A673 (cell line): ENCODE results near the gene DPH2. TPM values are rescaled to one million over a fixed set of nuclear protein-coding genes. Genes with fewer than 3 reads are reported as not detected.
A peak's percentile ranks its signal among the peaks of the same experiment; 100 is the strongest.

Experiments used
- BruUV-seq: library from RNA; stranded (reverse); fragments of 400-500 nt; replicated peaks from 2 replicates; lab custom pipeline; 2021; lab: Mats Ljungman, UMichigan
- CTCF ChIA-PET: fragments of 300-600 bp; sonication (Branson Sonifier 250); formaldehyde crosslinking; loops from one replicate; lab custom pipeline; 2022; ENCODE audit warnings: antibody characterized with exemption; lab: Charles Lee
- POLR2A ChIA-PET: fragments of 300-600 bp; sonication (Branson Sonifier 250); formaldehyde crosslinking; loops from one replicate; lab custom pipeline; 2022; ENCODE audit warnings: antibody characterized with exemption; ENCODE audit not compliant: low non-redundant PET; lab: Charles Lee
- DNase-seq: peaks from one replicate; pipeline ENCODE4 v3.0.0-alpha.2; 2015; ENCODE audit warnings: low spot score
- H3K27ac ChIP-seq: fragments of 200-600 bp; sonication (generic); 2 replicates; pipeline ENCODE4 v1.5.1; 2016; ENCODE audit warnings: mixed run types, low read depth, mild to moderate bottlenecking, mixed read lengths, antibody characterized with exemption, low read length; ENCODE audit not compliant: poor library complexity, severe bottlenecking
- H3K27me3 ChIP-seq: fragments of 200-600 bp; sonication (generic); replicated peaks from 2 replicates; pipeline ENCODE4 v1.6.1; 2017; ENCODE audit warnings: mixed run types, low read depth, mild to moderate bottlenecking, mixed read lengths, antibody characterized with exemption, low read length; ENCODE audit not compliant: insufficient read depth, poor library complexity
- H3K36me3 ChIP-seq: fragments of 200-600 bp; sonication (generic); 2 replicates; pipeline ENCODE4 v1.6.1; 2016; ENCODE audit warnings: mixed run types, mild to moderate bottlenecking, mixed read lengths, antibody characterized with exemption, low read length; ENCODE audit not compliant: insufficient read depth, poor library complexity, severe bottlenecking
- H3K4me1 ChIP-seq: fragments of 200-600 bp; sonication (generic); 2 replicates; pipeline ENCODE4 v1.6.1; 2017; ENCODE audit warnings: mixed run types, mild to moderate bottlenecking, mixed read lengths, antibody characterized with exemption, low read length; ENCODE audit not compliant: insufficient read depth, poor library complexity, severe bottlenecking
- H3K4me3 ChIP-seq: fragments of 200-600 bp; sonication (generic); 2 replicates; pipeline ENCODE4 v1.5.1; 2016; ENCODE audit warnings: low read depth, mixed run types, mild to moderate bottlenecking, mixed read lengths, low read length; ENCODE audit not compliant: poor library complexity, severe bottlenecking
- H3K9me3 ChIP-seq: fragments of 200-600 bp; sonication (generic); 2 replicates; pipeline ENCODE4 v1.6.1; 2016; ENCODE audit warnings: mixed run types, low read depth, mild to moderate bottlenecking, mixed read lengths, antibody characterized with exemption, low read length; ENCODE audit not compliant: poor library complexity, severe bottlenecking
- EZH2 ChIP-seq: fragments of 200-600 bp; sonication (generic); IDR thresholded peaks from 2 replicates; pipeline ENCODE4 v1.6.1; 2017; ENCODE audit warnings: borderline replicate concordance, low read depth, mild to moderate bottlenecking, mixed read lengths, antibody characterized with exemption, low read length; ENCODE audit not compliant: poor library complexity, severe bottlenecking
- intact Hi-C: fragments of 100-400 bp; cut with micrococcal nuclease; formaldehyde crosslinking; loops from one replicate; pipeline ENCODE4 v1.10.0; 2022; ENCODE audit not compliant: unreplicated experiment
- total RNA-seq: library from RNA; stranded (reverse); gene quantifications from 2 replicates; pipeline ENCODE4 v1.2.3, GENCODE V29; 2021
- TF ChIP-seq, protein P1 (sequence below): fragments of 300-800, 200-600 bp; sonication (generic); conservative IDR thresholded peaks from 2 replicates; pipeline ENCODE4 v1.5.1; 2017; ENCODE audit warnings: low read depth, mild to moderate bottlenecking, antibody characterized with exemption, low read length, moderate library complexity, mixed read lengths

The DPH2 gene
- total RNA-seq, 1 experiment from 2014 or later: 52.8 TPM

DNA sequence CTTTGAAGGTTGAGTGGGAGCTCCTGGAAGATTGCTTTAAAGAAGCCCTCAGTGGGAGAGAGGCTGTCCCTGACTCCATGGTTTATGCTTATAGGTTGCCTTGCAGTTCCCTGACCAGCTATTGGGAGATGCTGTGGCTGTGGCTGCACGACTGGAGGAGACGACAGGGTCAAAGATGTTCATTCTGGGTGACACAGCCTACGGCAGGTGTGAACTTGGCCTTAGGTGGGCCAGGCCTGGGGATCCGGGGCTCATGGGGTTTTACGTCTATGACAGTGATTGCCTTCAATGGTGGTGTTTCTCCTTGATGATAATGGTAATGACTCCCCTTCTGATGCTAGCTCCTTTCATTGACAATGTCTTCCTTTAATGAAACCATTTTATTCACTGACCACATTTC lies 692 bp downstream of the DPH2 start:
- ChIA-PET CTCF (no interaction called here), POLR2A (no interaction called here)
- no peak for TF ChIP-seq EZH2
- TF ChIP-seq, protein P1, sequence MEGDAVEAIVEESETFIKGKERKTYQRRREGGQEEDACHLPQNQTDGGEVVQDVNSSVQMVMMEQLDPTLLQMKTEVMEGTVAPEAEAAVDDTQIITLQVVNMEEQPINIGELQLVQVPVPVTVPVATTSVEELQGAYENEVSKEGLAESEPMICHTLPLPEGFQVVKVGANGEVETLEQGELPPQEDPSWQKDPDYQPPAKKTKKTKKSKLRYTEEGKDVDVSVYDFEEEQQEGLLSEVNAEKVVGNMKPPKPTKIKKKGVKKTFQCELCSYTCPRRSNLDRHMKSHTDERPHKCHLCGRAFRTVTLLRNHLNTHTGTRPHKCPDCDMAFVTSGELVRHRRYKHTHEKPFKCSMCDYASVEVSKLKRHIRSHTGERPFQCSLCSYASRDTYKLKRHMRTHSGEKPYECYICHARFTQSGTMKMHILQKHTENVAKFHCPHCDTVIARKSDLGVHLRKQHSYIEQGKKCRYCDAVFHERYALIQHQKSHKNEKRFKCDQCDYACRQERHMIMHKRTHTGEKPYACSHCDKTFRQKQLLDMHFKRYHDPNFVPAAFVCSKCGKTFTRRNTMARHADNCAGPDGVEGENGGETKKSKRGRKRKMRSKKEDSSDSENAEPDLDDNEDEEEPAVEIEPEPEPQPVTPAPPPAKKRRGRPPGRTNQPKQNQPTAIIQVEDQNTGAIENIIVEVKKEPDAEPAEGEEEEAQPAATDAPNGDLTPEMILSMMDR: no peak
- DNase-seq: no peak
- H3K4me1 ChIP-seq: peaks cover 1% of the 10 kb centered on the region
- peak overlapping the region; percentile 53 for H3K27ac ChIP-seq
- no peaks in the 10 kb centered on the region for H3K9me3 ChIP-seq
- H3K27me3 ChIP-seq: no peaks in the 10 kb centered on the region
- peak overlapping the region; percentile 93 for H3K4me3 ChIP-seq
- no TSS peak for BruUV-seq
- H3K36me3 ChIP-seq: no peaks in the 10 kb centered on the region
- intact Hi-C loops: no loop called here

DNA sequence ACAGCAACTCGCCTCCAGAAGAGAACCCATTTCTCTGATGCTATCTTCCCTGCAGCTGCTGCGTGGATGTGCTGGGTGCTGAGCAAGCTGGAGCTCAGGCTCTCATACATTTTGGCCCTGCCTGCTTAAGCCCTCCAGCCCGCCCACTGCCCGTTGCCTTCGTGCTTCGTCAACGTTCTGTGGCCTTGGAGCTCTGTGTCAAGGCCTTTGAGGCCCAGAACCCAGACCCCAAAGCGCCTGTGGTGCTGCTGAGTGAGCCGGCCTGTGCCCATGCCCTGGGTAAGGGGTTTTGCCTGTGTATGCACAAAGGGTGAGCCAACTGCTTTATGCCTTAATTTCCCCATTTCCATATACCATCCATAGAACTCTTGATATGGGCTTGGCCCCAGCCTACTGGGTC lies 1.1 kb downstream of the DPH2 start:
- no peak for DNase-seq
- Histone ChIP-seq H3K4me3 (peak overlapping the region; percentile 93), H3K27ac (no peak overlapping the region), H3K9me3 (no peaks in the 10 kb centered on the region), H3K27me3 (no peaks in the 10 kb centered on the region), H3K36me3 (peaks cover under 1% of the 10 kb centered on the region), H3K4me1 (peaks cover 5% of the 10 kb centered on the region)
- no TSS peak for BruUV-seq
- POLR2A ChIA-PET: no interaction called here
- intact Hi-C loops: no loop called here
- TF ChIP-seq, protein P1: no peak
- TF ChIP-seq EZH2: no peak
- CTCF ChIA-PET: no interaction called here

DNA sequence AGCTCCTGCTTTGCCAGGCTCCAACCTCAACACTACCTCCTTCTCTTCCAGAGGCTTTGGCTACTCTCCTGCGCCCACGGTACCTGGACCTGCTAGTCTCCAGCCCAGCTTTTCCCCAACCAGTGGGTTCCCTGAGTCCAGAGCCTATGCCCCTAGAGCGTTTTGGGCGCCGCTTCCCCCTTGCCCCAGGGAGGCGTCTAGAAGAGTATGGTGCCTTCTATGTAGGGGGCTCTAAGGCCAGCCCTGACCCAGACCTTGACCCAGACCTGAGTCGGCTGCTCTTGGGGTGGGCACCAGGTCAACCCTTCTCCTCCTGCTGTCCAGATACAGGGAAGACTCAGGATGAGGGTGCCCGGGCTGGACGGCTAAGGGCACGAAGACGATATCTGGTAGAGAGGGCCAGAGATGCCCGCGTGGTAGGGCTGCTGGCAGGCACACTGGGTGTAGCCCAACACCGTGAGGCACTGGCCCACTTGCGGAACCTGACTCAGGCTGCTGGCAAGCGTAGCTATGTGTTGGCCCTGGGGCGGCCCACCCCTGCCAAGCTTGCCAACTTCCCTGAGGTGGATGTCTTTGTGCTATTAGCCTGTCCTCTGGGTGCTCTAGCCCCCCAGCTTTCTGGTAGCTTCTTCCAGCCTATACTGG lies 1.6 kb downstream of the DPH2 start:
- TF ChIP-seq, protein P1: no peak
- no peak for TF ChIP-seq EZH2
- no TSS peak for BruUV-seq
- Histone ChIP-seq H3K27ac (no peak overlapping the region), H3K36me3 (peaks cover 6% of the 10 kb centered on the region), H3K27me3 (no peaks in the 10 kb centered on the region), H3K4me3 (no peak overlapping the region), H3K9me3 (no peaks in the 10 kb centered on the region), H3K4me1 (peaks cover 8% of the 10 kb centered on the region)
- no peak for DNase-seq
- ChIA-PET CTCF (no interaction called here), POLR2A (no interaction called here)
- intact Hi-C loops: no loop called here
